Measurements from ENCODE around the gene MFAP3. TPM values are rescaled to one million over a fixed set of nuclear protein-coding genes. Genes with fewer than 3 reads are reported as not detected.

Gene MFAP3
- total RNA-seq, 1 experiment from 2014 or later, result 18.5 TPM

- no peak for ATAC-seq
- Histone ChIP-seq H3K27me3 (ENCODE audit: insufficient read depth, low read length) (no peaks in the 10 kb centered on the region), H4K20me1 (ENCODE audit: insufficient read depth) (no peaks in the 10 kb centered on the region; the same call in 1 of the 2 replicates), H3K9me3 (ENCODE audit: control insufficient read depth in 1 of 2, insufficient read depth in 1 of 2, low read depth in 1 of 2, low read length in 2 of 2) (no peaks in the 10 kb centered on the region), H3K79me2 (ENCODE audit: insufficient read depth, low read length) (peaks cover 45% of the 10 kb centered on the region), H3K9me2 (ENCODE audit: insufficient read depth) (no peaks in the 10 kb centered on the region), H3K4me2 (ENCODE audit: low read length) (no peak overlapping the region), H3K36me3 (ENCODE audit: control insufficient read depth in 1 of 2, insufficient read depth in 2 of 2, low read length in 2 of 2) (no peaks in the 10 kb centered on the region; a peak in 1 of 4 replicates), H3K4me3 (replicated peaks in 1 of 2; ENCODE audit: low read depth in 1 of 2, low read length in 2 of 2) (no peak overlapping the region), H3K9ac (ENCODE audit: low read length) (no peak overlapping the region), H3K4me1 (ENCODE audit: control insufficient read depth in 1 of 2, insufficient read depth in 2 of 2, low read length in 2 of 2) (no peaks in the 10 kb centered on the region), H3K27ac (ENCODE audit: low read depth, low read length) (no peak overlapping the region), H2AFZ (ENCODE audit: low read depth, low read length, poor library complexity, severe bottlenecking) (no peak overlapping the region)
- TF ChIP-seq SP1 (IDR thresholded peaks at IDR 0.05; ENCODE audit: low read depth) (no peak), ZBTB33 (IDR thresholded peaks at IDR 0.05; ENCODE audit: extremely low read depth, insufficient replicate concordance, low read length) (no peak), POLR2A (IDR thresholded peaks at IDR 0.05; ENCODE audit: borderline replicate concordance, extremely low read depth, insufficient read depth, insufficient read length) (no peak), MAX (IDR thresholded peaks at IDR 0.05) (no peak), CBX3 (IDR thresholded peaks at IDR 0.05; ENCODE audit: low read depth) (no peak), SIN3A (IDR thresholded peaks at IDR 0.05; ENCODE audit: low read depth) (no peak)
- no peak for DNase-seq (ENCODE audit: low read depth, low spot score)
- ChIA-PET POLR2A (no interaction called here), CTCF (no interaction called here), RAD21 (ENCODE audit: low non-redundant PET in 1 of 2, low total read pairs in 2 of 2, uncharacterized antibody in 2 of 2, unreplicated experiment in 2 of 2) (no interaction called here)
- intact Hi-C loops (cut with micrococcal nuclease), result no loop called here
- no TSS peak for BruUV-seq (replicated peaks)
Observed at GRCh38 chr5:154047324-154047723, 8.6 kb downstream of the MFAP3 start.

- peaks cover 30% of the 10 kb centered on the region for H3K79me2 ChIP-seq (ENCODE audit: insufficient read depth, low read length)
- ATAC-seq (no peak), DNase-seq (ENCODE audit: low read depth, low spot score) (no peak)
- RAD21 ChIA-PET (ENCODE audit: low non-redundant PET in 1 of 2, low total read pairs in 2 of 2, uncharacterized antibody in 2 of 2, unreplicated experiment in 2 of 2), result no interaction called here
- H3K36me3 ChIP-seq (ENCODE audit: control insufficient read depth in 1 of 2, insufficient read depth in 2 of 2, low read length in 2 of 2), result no peaks in the 10 kb centered on the region
- H3K9ac ChIP-seq (ENCODE audit: low read length), result no peak overlapping the region
- H3K27ac ChIP-seq (ENCODE audit: low read depth, low read length), result no peak overlapping the region
- H2AFZ ChIP-seq (ENCODE audit: low read depth, low read length, poor library complexity, severe bottlenecking), result no peak overlapping the region
- intact Hi-C loops (cut with micrococcal nuclease), result no loop called here
- no peak overlapping the region for H3K4me3 ChIP-seq (replicated peaks in 1 of 2; ENCODE audit: low read depth in 1 of 2, low read length in 2 of 2)
- H3K4me2 ChIP-seq (ENCODE audit: low read length), result no peak overlapping the region
- POLR2A ChIA-PET, result no interaction called here
- H3K9me3 ChIP-seq (ENCODE audit: control insufficient read depth in 1 of 2, insufficient read depth in 1 of 2, low read depth in 1 of 2, low read length in 2 of 2), result no peaks in the 10 kb centered on the region
- TF ChIP-seq SRF (IDR thresholded peaks at IDR 0.05; ENCODE audit: low read depth) (no peak), MAX (IDR thresholded peaks at IDR 0.05) (no peak), CEBPB (IDR thresholded peaks at IDR 0.05; ENCODE audit: low read depth) (no peak), SP1 (IDR thresholded peaks at IDR 0.05; ENCODE audit: low read depth) (no peak), EGR1 (IDR thresholded peaks at IDR 0.05; ENCODE audit: low read depth) (no peak), TCF7L2 (IDR thresholded peaks at IDR 0.05; ENCODE audit: borderline replicate concordance, extremely low read depth, insufficient read depth, insufficient read length) (no peak), JUND (IDR thresholded peaks at IDR 0.05) (no peak), REST (IDR thresholded peaks at IDR 0.05; ENCODE audit: low read depth) (no peak)
- no peaks in the 10 kb centered on the region for H3K4me1 ChIP-seq (ENCODE audit: control insufficient read depth in 1 of 2, insufficient read depth in 2 of 2, low read length in 2 of 2)
- no peaks in the 10 kb centered on the region for H3K27me3 ChIP-seq (ENCODE audit: insufficient read depth, low read length)
- no TSS peak for BruUV-seq (replicated peaks)
- no peaks in the 10 kb centered on the region for H4K20me1 ChIP-seq (ENCODE audit: insufficient read depth)
- H3K9me2 ChIP-seq (ENCODE audit: insufficient read depth), result no peaks in the 10 kb centered on the region
- CTCF ChIA-PET, result interaction anchor here (2.5 kb wide), 1 partner anchor 23 kb away, joined by 8 read pairs; no protein-coding TSS in a partner anchor
Observed at GRCh38 chr5:154049636-154050035, 10.9 kb downstream of the MFAP3 start.
